H1 (cell line): ENCODE measurements around the gene GDF2.

Experiments used
- ATF3 ChIP-seq: IDR thresholded peaks from 2 replicates; pipeline ENCODE4 v1.6.1; 2011; ENCODE audit warnings: low read depth, mild to moderate bottlenecking, low read length; ENCODE audit not compliant: insufficient read depth
- BACH1 ChIP-seq: IDR thresholded peaks from 2 replicates; pipeline ENCODE4 v1.6.1; 2012; ENCODE audit warnings: low read length, improper control_type of control experiment
- CHD2 ChIP-seq: IDR thresholded peaks from 2 replicates; pipeline ENCODE4 v1.6.1; 2012; ENCODE audit warnings: low read length, improper control_type of control experiment
- CTCF ChIP-seq, 3 experiments: IDR thresholded peaks; 1 replicate in 2 of 3; 2 replicates in 1 of 3; pipeline versions ENCODE4 v1.5.1 to v1.6.1; 2011; ENCODE audit warnings: low read length in 3 of 3, mild to moderate bottlenecking in 3 of 3, inconsistent platforms in 2 of 3, low read depth in 1 of 3, moderate library complexity in 1 of 3; ENCODE audit not compliant: insufficient read depth in 1 of 3; ENCODE audit errors: control extremely low read depth in 1 of 3
- EZH2 ChIP-seq: fragments of 200-600 bp; sonication (generic); IDR thresholded peaks from 2 replicates; pipeline ENCODE4 v1.7.1; 2012; ENCODE audit warnings: low read depth, mild to moderate bottlenecking, moderate library complexity, low read length, inconsistent platforms; ENCODE audit not compliant: severe bottlenecking
- GTF2F1 ChIP-seq: IDR thresholded peaks from 2 replicates; pipeline ENCODE4 v1.6.1; 2012; ENCODE audit warnings: low read depth, low read length, improper control_type of control experiment, borderline replicate concordance
- POLR2A ChIP-seq, 2 experiments: IDR thresholded peaks; 1 replicate in 1 of 2; 2 replicates in 1 of 2; pipeline ENCODE4 v1.6.1; 2011; ENCODE audit warnings: low read depth in 2 of 2, low read length in 2 of 2, mild to moderate bottlenecking in 2 of 2; ENCODE audit errors: control extremely low read depth in 1 of 2
- RAD21 ChIP-seq, 2 experiments: IDR thresholded peaks in 1 of 2; conservative IDR thresholded peaks in 1 of 2; 2 replicates each; pipeline ENCODE4 v1.6.1; 2011; ENCODE audit warnings: low read depth in 2 of 2, low read length in 2 of 2, improper control_type of control experiment in 1 of 2, inconsistent platforms in 1 of 2, mild to moderate bottlenecking in 1 of 2, moderate library complexity in 1 of 2
- SP1 ChIP-seq: IDR thresholded peaks from 2 replicates; pipeline ENCODE4 v1.6.1; 2011; ENCODE audit warnings: low read depth, low read length
- SRF ChIP-seq: IDR thresholded peaks from 2 replicates; pipeline ENCODE4 v1.6.1; 2011; ENCODE audit warnings: mild to moderate bottlenecking, low read depth, low read length, moderate library complexity
- TAF7 ChIP-seq: optimal IDR thresholded peaks from 2 replicates; pipeline ENCODE3; 2011; ENCODE audit warnings: low read depth, mild to moderate bottlenecking, inconsistent platforms, low read length, moderate library complexity, borderline replicate concordance

GRCh38 chr10:47374611-47375536, 52.6 kb downstream of the GDF2 start:
- TF ChIP-seq RAD21 (IDR thresholded peaks at IDR 0.05 in 1 of 2, conservative IDR thresholded peaks at IDR 0.05 in 1 of 2; ENCODE audit: low read depth in 2 of 2, low read length in 2 of 2) (no peak), SP1 (no peak), SRF (no peak), CTCF (IDR thresholded peaks at IDR 0.05; ENCODE audit: control extremely low read depth in 1 of 3, insufficient read depth in 1 of 3, low read depth in 1 of 3, low read length in 3 of 3) (no peak), POLR2A (IDR thresholded peaks at IDR 0.05; ENCODE audit: control extremely low read depth in 1 of 2, low read depth in 2 of 2, low read length in 2 of 2) (no peak), EZH2 (no peak), TAF7 (no peak), GTF2F1 (no peak), ATF3 (no peak), CHD2 (no peak), BACH1 (no peak)
